Left forelimb (tissue), 1 donor: ENCODE data around the gene ARMH3.

Experiments used
- DNase-seq: peaks from one replicate; pipeline ENCODE4 v3.0.0-alpha.2; 2018; ENCODE audit warnings: low spot score

The ARMH3 gene

GRCh38 chr10:101856626-101857025 lies 199.3 kb downstream of the ARMH3 start:
- DNase-seq: no peak

- no peak for DNase-seq
These were observed 204.4 kb downstream of the ARMH3 start for GRCh38 chr10:101851411-101852116.

- DNase-seq: no peak
These were observed 205.2 kb downstream of the ARMH3 start for GRCh38 chr10:101850749-101851148.

GRCh38 chr10:101848894-101849351 lies 207.1 kb downstream of the ARMH3 start:
- DNase-seq: peak; percentile 28

GRCh38 chr10:101848408-101848807 lies 207.6 kb downstream of the ARMH3 start:
- DNase-seq: peak; percentile 31

GRCh38 chr10:101845893-101846292 lies 210.1 kb downstream of the ARMH3 start:
- DNase-seq: no peak

- no peak for DNase-seq
These were observed 212.6 kb downstream of the ARMH3 start, which contains the start of gene KCNIP2 for GRCh38 chr10:101843032-101844021. TSS of gene KCNIP2 (minus strand) at chr10:101843800. CDS start at chr10:101843568, 232 bp downstream.

GRCh38 chr10:101841826-101842225 lies 214.1 kb downstream of the ARMH3 start:
- no peak for DNase-seq

GRCh38 chr10:101840741-101841453 lies 215.1 kb downstream of the ARMH3 start:
- peak; percentile 88 for DNase-seq

- DNase-seq: no peak
These were observed 215.8 kb downstream of the ARMH3 start for GRCh38 chr10:101840102-101840684.

- DNase-seq: no peak
These were observed 216.4 kb downstream of the ARMH3 start for GRCh38 chr10:101839416-101840063.

GRCh38 chr10:101839002-101839401 lies 217.0 kb downstream of the ARMH3 start:
- no peak for DNase-seq

- no peak for DNase-seq
These were observed 217.5 kb downstream of the ARMH3 start for GRCh38 chr10:101838416-101838970.

GRCh38 chr10:101837748-101838147 lies 218.2 kb downstream of the ARMH3 start:
- DNase-seq: no peak

- no peak for DNase-seq
These were observed 220.6 kb downstream of the ARMH3 start for GRCh38 chr10:101835362-101835761.

GRCh38 chr10:101834341-101834740 lies 221.6 kb downstream of the ARMH3 start:
- DNase-seq: no peak

- no peak for DNase-seq
These were observed 222.5 kb downstream of the ARMH3 start for GRCh38 chr10:101833466-101833865.

GRCh38 chr10:101832325-101832771 lies 223.6 kb downstream of the ARMH3 start:
- DNase-seq: no peak

GRCh38 chr10:101831169-101831811 lies 224.7 kb downstream of the ARMH3 start:
- no peak for DNase-seq
